Neural cell (in vitro differentiated cells): ENCODE data around the gene SRCAP. TPM values are rescaled to one million over a fixed set of nuclear protein-coding genes. Genes with fewer than 3 reads are reported as not detected.

Experiments used
- H2AFZ ChIP-seq: fragments of 200-600, 300-800 bp; sonication (generic), shearing (Covaris generic); 2 replicates; pipeline ENCODE4 v1.6.0; 2014; ENCODE audit warnings: low read depth, mild to moderate bottlenecking, antibody characterized with exemption, low read length, moderate library complexity
- H3F3A ChIP-seq: fragments of 200-600 bp; shearing (Covaris generic); 2 replicates; pipeline ENCODE4 v1.6.1; 2016; ENCODE audit warnings: mild to moderate bottlenecking, moderate library complexity, mixed read lengths, antibody characterized with exemption, low read length; ENCODE audit not compliant: insufficient read depth, poor library complexity, severe bottlenecking
- H3K27ac ChIP-seq: fragments of 200-600, 300-800 bp; sonication (generic), shearing (Covaris generic); 2 replicates; pipeline ENCODE4 v1.5.1; 2014; ENCODE audit warnings: mild to moderate bottlenecking, low read length, moderate library complexity
- H3K27me3 ChIP-seq: fragments of 300-800, 200-600 bp; sonication (generic), shearing (Covaris generic); 2 replicates; pipeline ENCODE4 v1.6.0; 2014; ENCODE audit warnings: mild to moderate bottlenecking, low read depth, low read length, moderate library complexity; ENCODE audit not compliant: insufficient read depth
- H3K36me3 ChIP-seq: fragments of 300-800, 200-600 bp; sonication (generic), shearing (Covaris generic); 2 replicates; pipeline ENCODE4 v1.5.1; 2014; ENCODE audit warnings: mild to moderate bottlenecking, antibody characterized with exemption, low read length, moderate library complexity; ENCODE audit not compliant: insufficient read depth
- H3K4me2 ChIP-seq: fragments of 300-800, 200-600 bp; sonication (generic), shearing (Covaris generic); 2 replicates; pipeline ENCODE4 v1.6.0; 2014; ENCODE audit warnings: mild to moderate bottlenecking, low read length
- H3K4me3 ChIP-seq: fragments of 300-800, 200-600 bp; sonication (generic), shearing (Covaris generic); 2 replicates; pipeline ENCODE4 v1.5.1; 2014; ENCODE audit warnings: mild to moderate bottlenecking, low read length, moderate library complexity
- H3K79me2 ChIP-seq: fragments of 200-600 bp; shearing (Covaris generic); replicated peaks from 2 replicates; pipeline ENCODE4 v1.6.0; 2014; ENCODE audit warnings: mild to moderate bottlenecking, low read length, moderate library complexity; ENCODE audit not compliant: insufficient read depth
- H3K9ac ChIP-seq: fragments of 300-800, 200-600 bp; sonication (generic), shearing (Covaris generic); 2 replicates; pipeline ENCODE4 v1.6.1; 2016; ENCODE audit warnings: mild to moderate bottlenecking, low read length, mixed read lengths
- H3K9me2 ChIP-seq: fragments of 200-600 bp; shearing (Covaris generic); 2 replicates; pipeline ENCODE4 v1.6.1; 2016; ENCODE audit warnings: mild to moderate bottlenecking, low read length, mixed read lengths; ENCODE audit not compliant: insufficient read depth
- H3K9me3 ChIP-seq: fragments of 200-600, 300-800 bp; sonication (generic), shearing (Covaris generic); 2 replicates; pipeline ENCODE4 v1.6.1; 2016; ENCODE audit warnings: mild to moderate bottlenecking, mixed run types, low read length, moderate library complexity, mixed read lengths
- H4K20me1 ChIP-seq: fragments of 200-600 bp; shearing (Covaris generic); 2 replicates; pipeline ENCODE4 v1.6.1; 2016; ENCODE audit warnings: mild to moderate bottlenecking, mixed run types; ENCODE audit not compliant: insufficient read depth
- CTCF ChIP-seq: fragments of 450-650 bp; IDR thresholded peaks from 2 replicates; pipeline ENCODE4 v1.5.1; 2014; ENCODE audit warnings: antibody characterized with exemption, mild to moderate bottlenecking, moderate library complexity; ENCODE audit not compliant: poor library complexity, severe bottlenecking
- EP300 ChIP-seq: fragments of 450-650 bp; conservative IDR thresholded peaks from 2 replicates; pipeline ENCODE4 v1.6.1; 2014; ENCODE audit warnings: antibody characterized with exemption, mild to moderate bottlenecking, moderate library complexity; ENCODE audit not compliant: poor library complexity, severe bottlenecking
- EZH2 ChIP-seq: fragments of 200-600, 300-800 bp; shearing (Covaris generic), sonication (generic); IDR thresholded peaks from 2 replicates; pipeline ENCODE4 v1.6.1; 2014; ENCODE audit warnings: antibody characterized with exemption, low read length, borderline replicate concordance, mild to moderate bottlenecking; ENCODE audit not compliant: insufficient read depth, poor library complexity, severe bottlenecking
- MXI1 ChIP-seq: fragments of 450-650 bp; conservative IDR thresholded peaks from 2 replicates; pipeline ENCODE4 v1.6.1; 2014; ENCODE audit warnings: antibody characterized with exemption, mild to moderate bottlenecking; ENCODE audit not compliant: poor library complexity, severe bottlenecking
- POLR2AphosphoS5 ChIP-seq: IDR thresholded peaks from 2 replicates; pipeline ENCODE4 v1.6.1; 2012
- RAD21 ChIP-seq: fragments of 450-650 bp; conservative IDR thresholded peaks from 2 replicates; pipeline ENCODE4 v1.6.1; 2014; ENCODE audit warnings: antibody characterized with exemption, mild to moderate bottlenecking, moderate library complexity
- REST ChIP-seq: IDR thresholded peaks from 2 replicates; pipeline ENCODE4 v1.6.1; 2012; ENCODE audit warnings: borderline replicate concordance
- SMC3 ChIP-seq: fragments of 450-650 bp; conservative IDR thresholded peaks from 2 replicates; pipeline ENCODE4 v1.6.1; 2014; ENCODE audit warnings: antibody characterized with exemption, mild to moderate bottlenecking, moderate library complexity; ENCODE audit not compliant: poor library complexity
- TAF1 ChIP-seq: IDR thresholded peaks from 2 replicates; pipeline ENCODE4 v1.6.1; 2012; ENCODE audit warnings: low read depth
- polyA plus RNA-seq: library from polyadenylated mRNA; depleted of rRNA; stranded (reverse); fragments of >200 nt; gene quantifications from 2 replicates; pipeline ENCODE4 v1.2.3, GENCODE V29; 2014

The SRCAP gene
- polyA plus RNA-seq, 1 donor from 2014 or later = 0.76 TPM

- H3K9me3 ChIP-seq = no peaks in the 10 kb centered on the region
- no peak overlapping the region for H3K9ac ChIP-seq
- H3K27ac ChIP-seq = no peak overlapping the region
- H3K36me3 ChIP-seq = no peaks in the 10 kb centered on the region
- H3K4me3 ChIP-seq = no peak overlapping the region
- H3K4me2 ChIP-seq = no peak overlapping the region
- H3K27me3 ChIP-seq = no peaks in the 10 kb centered on the region
- H3K9me2 ChIP-seq = no peaks in the 10 kb centered on the region
- H3F3A ChIP-seq = no peaks in the 10 kb centered on the region
- H2AFZ ChIP-seq = no peak overlapping the region
- H4K20me1 ChIP-seq = no peaks in the 10 kb centered on the region
- TF ChIP-seq TAF1 (no peak), MXI1 (no peak), SMC3 (no peak), EZH2 (no peak), POLR2AphosphoS5 (no peak), REST (no peak)
- peaks cover 9% of the 10 kb centered on the region for H3K79me2 ChIP-seq
Measured at GRCh38 chr16:30753596-30753995, 54.6 kb downstream of the SRCAP start.

GRCh38 chr16:30755955-30756780 lies 57.2 kb downstream of the SRCAP start:
- Histone ChIP-seq H3K27me3 (no peaks in the 10 kb centered on the region), H3K4me3 (no peak overlapping the region), H3K9me3 (no peaks in the 10 kb centered on the region), H3K9me2 (no peaks in the 10 kb centered on the region), H3K9ac (no peak overlapping the region), H2AFZ (no peak overlapping the region), H3K27ac (no peak overlapping the region), H3F3A (no peaks in the 10 kb centered on the region), H3K36me3 (no peaks in the 10 kb centered on the region), H4K20me1 (no peaks in the 10 kb centered on the region), H3K4me2 (no peak overlapping the region), H3K79me2 (peaks cover 6% of the 10 kb centered on the region)
- TF ChIP-seq TAF1 (no peak), EP300 (no peak), MXI1 (no peak), SMC3 (no peak), REST (no peak), POLR2AphosphoS5 (no peak), EZH2 (no peak), RAD21 (no peak), CTCF (no peak)
